Pulmonary artery endothelial cell (primary cell): Measurements from ENCODE around the gene FSD2. TPM values are rescaled to one million over a fixed set of nuclear protein-coding genes. Genes with fewer than 3 reads are reported as not detected.

Source experiments
- DNase-seq: peaks from one replicate; pipeline ENCODE4 v3.0.0-alpha.2; 2011; ENCODE audit warnings: low read depth, low spot score
- total RNA-seq: library from RNA; depleted of rRNA; stranded (reverse); fragments of >200 nt; gene quantifications from 2 replicates; pipeline ENCODE4 v1.2.3, GENCODE V29; 2014

Gene FSD2, protein sequence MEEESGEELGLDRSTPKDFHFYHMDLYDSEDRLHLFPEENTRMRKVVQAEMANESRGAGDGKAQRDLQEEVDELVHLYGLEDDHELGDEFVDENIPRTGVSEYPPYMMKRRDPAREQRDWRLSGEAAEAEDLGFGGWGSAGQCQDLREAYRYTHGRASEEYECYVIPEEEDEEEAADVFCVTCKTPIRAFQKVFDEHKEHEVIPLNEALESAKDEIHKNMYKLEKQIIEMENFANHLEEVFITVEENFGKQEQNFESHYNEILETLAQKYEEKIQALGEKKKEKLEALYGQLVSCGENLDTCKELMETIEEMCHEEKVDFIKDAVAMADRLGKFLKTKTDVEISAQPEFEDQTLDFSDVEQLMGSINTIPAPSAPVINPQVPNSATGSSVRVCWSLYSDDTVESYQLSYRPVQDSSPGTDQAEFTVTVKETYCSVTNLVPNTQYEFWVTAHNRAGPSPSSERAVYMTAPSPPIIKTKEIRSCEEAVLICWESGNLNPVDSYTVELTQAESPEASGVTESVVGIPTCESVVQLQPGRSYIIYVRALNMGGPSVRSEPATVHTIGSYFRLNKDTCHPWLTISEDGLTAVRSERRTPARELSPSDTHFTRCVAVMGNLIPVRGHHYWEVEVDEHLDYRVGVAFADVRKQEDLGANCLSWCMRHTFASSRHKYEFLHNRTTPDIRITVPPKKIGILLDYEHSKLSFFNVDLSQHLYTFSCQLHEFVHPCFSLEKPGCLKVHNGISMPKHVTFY
- not detected in 2 replicates for total RNA-seq

GRCh38 chr15:82805994-82806406 is at the start of gene FSD2:
Gene FSD2, minus strand, starts transcription at chr15:82806069. Its CDS starts 18,679 bp downstream, at chr15:82787390.
- DNase-seq, result no peak

- DNase-seq, result no peak
Measured at GRCh38 chr15:82854554-82854953, 48.7 kb upstream of the FSD2 start.

- no peak for DNase-seq
Measured at GRCh38 chr15:82852941-82853561, 47.2 kb upstream of the FSD2 start.

- DNase-seq, result no peak
Measured at GRCh38 chr15:82851981-82852511, 46.2 kb upstream of the FSD2 start.

- no peak for DNase-seq
Measured at GRCh38 chr15:82851306-82851850, 45.5 kb upstream of the FSD2 start.

GRCh38 chr15:82850731-82851130 is 44.9 kb upstream of the FSD2 start:
- DNase-seq, result no peak

DNA sequence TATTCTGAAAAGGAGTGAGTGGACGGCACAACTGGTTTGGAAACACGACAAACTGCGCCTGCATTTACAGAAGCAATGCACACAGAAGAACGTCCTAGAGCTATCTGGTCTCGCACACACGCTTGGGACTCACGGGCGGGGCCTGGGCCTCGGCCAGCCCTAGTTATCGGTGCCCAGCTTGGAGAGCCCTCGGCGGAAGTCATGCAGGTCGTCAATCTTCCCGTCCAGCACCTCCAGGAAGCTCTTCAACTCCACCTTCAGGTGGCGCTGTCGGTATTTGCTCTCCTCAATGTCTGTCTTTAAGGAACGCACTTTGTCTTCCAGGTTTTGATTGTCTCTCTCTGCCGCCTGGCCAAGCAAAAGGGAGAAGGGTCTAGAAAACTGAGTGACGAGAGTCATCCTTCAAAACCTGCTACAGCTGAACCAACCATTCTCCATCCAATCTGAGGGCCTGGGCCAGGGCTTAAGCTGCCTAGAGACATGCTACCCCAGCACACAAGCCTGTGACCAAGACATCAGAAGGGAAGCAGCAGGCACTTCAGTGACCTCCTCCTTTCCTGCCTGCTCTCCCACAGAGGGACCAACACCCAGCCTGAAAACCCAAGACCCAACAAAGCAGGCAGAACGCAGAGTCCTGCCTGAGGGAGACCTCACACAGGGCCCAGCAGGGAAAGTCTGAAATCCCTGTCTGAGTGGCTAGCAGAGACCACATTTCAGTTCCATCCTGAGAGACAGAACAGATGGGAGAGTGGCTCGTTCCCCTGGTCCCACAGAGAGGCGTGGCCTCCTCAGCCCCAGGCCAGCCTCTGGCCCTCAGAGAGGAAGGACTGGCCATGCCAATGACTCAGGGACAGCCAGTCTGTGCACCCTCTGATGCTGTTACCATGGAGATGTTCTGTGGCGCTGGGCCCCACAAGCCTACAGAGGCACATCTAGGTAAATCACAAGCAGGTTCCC is 44.0 kb upstream of the FSD2 start:
- DNase-seq, result peak; percentile 43

DNA sequence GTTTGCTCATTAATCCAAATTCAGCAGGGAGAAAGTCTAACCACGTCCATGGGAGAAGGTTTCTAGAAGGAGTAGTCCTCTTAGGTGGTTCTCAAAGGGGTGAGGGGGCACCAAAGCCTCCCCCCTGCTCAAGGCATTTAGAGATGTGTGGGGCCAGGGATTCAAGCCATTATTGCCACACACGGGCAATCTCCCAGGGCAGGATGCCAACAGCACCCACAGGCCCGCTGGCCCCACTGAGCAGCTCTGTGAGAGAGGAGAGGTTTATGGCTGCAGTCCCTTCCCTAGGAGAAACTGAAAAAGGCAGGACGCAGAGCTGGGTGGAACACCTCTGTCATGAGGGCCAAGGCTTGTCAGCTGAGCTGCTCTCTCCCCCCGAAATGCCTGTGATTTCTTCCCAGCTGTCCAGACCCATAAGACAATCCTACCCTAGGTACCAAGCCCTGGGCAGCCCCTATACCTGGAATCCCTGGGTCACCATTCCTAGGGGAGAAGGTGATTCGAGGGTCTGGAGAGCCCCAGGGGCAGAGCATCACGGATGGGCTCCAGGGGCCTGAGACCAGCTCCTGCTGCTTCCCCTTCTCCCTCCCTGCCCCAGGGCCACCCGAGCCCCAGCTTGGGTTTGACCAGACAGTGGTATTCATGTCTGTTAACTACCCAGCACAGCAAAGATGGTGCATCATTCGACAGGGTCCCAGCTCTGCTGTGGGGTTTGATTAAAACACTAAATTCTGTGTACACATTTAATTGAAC is 42.5 kb upstream of the FSD2 start:
- no peak for DNase-seq

DNA sequence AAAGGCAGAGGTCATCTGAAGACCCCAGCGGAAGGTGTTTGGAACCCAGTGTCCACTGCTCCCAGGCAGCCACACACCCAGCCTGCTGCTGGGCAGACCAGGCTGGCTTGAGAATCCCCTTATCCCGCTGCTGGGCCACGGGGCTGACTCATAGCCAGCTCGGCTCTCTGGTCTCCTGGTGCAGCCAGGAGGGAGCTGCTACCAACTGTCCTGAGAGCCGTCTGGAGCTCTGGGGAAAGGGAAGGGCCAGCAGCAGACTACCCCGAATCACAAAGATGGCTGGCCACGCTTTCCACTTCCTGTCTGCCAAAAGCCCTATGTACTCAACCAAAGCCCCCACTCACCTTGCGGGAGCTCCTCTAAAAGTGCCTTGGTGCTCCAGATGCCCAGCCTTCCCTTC is 41.8 kb upstream of the FSD2 start:
- no peak for DNase-seq

GRCh38 chr15:82846621-82847020 is 40.8 kb upstream of the FSD2 start:
- DNase-seq, result no peak

DNA sequence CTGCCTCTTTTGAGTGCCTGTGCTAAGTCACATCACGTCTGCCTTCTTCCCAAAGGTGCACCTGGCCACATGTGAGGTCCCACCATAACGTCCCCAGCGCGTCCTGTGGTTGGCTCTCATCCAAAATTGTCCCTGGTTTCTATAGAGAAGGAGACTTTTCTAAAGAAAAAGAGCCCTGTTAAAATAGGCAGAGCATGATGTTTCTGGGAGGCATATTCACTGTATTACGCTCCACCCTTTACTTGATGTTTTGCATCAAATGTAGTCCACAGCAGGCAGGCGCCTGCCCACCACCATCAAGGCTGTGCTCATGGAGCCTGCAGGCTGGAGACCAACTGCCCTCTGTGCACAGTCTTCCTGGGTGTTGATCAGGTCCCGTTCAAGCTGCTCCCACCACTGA is 39.8 kb upstream of the FSD2 start:
- DNase-seq, result no peak

- no peak for DNase-seq
Measured at GRCh38 chr15:82843566-82843965, 37.7 kb upstream of the FSD2 start.

DNA sequence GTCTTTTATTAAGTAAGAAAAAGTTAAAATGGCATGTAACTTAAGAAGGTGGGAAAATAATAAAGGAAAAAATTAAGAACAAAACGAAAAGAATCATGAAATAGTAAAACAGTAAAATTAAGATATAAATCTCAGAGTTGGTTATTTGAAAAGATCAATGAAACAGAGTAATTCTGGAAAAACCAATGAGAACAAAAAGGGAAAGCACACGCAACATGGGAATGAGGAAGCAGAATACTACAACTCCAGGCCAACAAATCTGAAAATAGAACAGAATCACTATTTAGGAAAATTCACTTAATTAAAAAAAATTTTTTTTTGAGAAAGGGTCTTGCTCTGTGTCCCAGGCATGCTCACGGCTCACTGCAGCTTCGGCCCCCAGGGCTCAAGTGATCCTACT is 34.3 kb upstream of the FSD2 start:
- no peak for DNase-seq

GRCh38 chr15:82839136-82839535 is 33.3 kb upstream of the FSD2 start:
- no peak for DNase-seq

DNA sequence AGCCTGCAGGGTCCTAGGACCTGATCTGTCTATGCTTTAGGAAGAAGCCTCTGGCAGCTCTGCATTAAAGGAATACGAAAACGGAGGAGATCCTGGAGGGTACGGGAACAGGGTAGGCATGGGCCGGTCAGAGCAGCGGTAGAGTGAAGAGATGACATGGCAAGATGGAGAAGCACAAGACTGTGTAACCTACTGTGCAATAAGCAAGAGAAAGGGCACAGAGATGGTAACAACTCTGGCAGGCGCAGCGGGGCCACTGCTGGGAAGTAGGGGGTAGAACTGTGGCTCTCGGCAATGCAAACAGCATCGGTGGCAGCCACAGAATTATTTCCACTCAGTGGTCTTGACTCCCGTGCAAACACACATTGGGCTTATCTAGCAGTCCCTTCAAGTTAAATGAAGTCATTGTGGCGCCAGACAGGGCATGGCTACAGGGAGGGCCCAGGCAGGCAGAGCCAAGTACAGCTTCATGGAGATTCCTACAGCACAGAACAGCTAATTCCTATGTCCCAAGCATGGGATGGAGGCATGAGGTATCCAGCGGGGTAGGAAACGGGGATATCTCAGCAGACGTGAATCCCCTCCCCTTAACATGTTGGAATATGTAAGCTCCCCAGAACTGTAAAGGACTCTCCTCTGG is 32.3 kb upstream of the FSD2 start:
- DNase-seq, result no peak

GRCh38 chr15:82835391-82835917 is 29.6 kb upstream of the FSD2 start:
- DNase-seq, result no peak

DNA sequence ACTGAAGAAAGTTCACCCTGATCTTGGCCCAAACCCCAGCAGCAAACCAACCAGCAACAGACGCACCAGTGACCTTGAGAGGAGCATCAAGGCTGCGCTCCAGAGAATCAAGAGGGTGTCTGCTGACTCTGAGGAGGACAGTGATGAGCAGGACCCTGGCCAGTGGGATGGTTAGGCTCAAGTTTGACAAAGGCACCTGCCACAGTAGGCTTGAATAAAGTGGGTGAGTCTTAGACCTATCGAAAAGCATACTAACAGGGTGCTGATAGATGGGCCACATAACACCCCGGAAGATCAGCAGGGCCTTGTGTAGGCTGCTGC is 27.5 kb upstream of the FSD2 start:
- DNase-seq, result no peak

DNA sequence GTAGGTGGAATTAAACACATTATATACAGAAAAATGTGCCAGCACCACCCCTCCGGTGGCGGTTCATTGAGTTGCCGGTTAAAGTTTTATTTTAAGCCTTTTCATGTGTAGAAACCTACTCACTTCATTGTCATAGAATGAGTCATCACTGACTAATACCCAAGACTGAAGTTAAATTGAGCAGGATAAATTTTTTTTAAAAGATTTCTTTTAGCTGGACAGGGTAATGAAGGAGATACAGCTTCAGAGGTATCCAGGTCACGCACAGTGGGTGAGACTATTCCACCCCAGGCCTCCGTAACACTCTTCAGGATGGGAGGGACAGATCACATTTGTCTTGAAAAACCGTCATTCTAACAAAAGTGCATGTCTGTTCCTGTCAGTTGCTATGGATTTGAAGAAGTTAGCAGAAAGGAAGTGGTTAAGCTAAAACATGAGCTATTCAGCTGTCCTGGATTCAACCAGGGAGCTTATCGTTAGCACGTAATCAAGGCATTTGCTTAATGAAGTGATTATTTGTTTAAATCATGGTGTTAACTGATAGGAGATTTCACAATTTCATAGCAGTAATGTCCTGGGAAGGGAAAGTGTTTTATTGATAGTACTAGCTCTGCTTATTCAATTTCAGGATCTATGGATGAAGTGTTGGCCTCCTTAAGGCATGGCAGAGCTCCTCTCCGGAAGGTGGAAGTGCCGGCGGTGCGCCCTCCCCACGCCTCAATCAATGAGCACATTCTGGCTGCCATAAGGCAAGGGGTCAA is 26.9 kb upstream of the FSD2 start:
- no peak for DNase-seq
